RWPE1 (cell line): ENCODE results near the gene FREM3.

Source experiments
- CTCF ChIA-PET: fragments of 350-600 bp; sonication (Branson Sonifier 250); formaldehyde crosslinking; extraction: SDS; loops from one replicate; lab custom pipeline; 2021; lab: Yijun Ruan, JAX
- POLR2A ChIA-PET: fragments of 400-600 bp; formaldehyde crosslinking; extraction: SDS; loops from one replicate; lab custom pipeline; 2020; ENCODE audit warnings: antibody characterized with exemption; ENCODE audit not compliant: low non-redundant PET; lab: Yijun Ruan, JAX
- DNase-seq: peaks from one replicate; pipeline ENCODE4 v3.0.0; 2012; ENCODE audit warnings: low spot score
- H3K27ac ChIP-seq: fragments of 450-650 bp; 2 replicates; pipeline ENCODE4 v1.5.1; 2017
- CTCF ChIP-seq: fragments of 450-650 bp; conservative IDR thresholded peaks from 2 replicates; pipeline ENCODE4 v1.5.1; 2017; ENCODE audit warnings: low read depth, mild to moderate bottlenecking

Gene FREM3

DNA sequence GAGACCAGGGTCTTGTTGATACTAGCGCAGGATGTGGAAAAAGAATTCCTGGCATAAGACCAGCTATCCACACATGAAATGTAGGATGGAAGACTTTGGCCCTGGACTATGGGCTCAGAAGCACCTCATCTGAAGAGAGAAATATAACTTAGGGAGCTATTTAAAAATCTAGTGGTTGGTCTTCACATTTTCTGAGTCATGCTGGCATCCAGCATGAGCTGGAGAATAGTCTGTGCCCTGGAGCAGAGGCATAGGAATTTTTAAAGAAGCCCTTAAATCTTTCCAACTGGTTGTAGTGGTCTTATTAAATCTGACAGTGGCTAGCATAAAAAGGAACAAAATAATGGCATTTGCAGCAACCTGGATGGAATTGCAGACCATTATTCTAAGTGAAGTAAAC lies 100.6 kb downstream of the FREM3 start:
- no peak for DNase-seq
- no peak for TF ChIP-seq CTCF
- POLR2A ChIA-PET: no interaction called here
- H3K27ac ChIP-seq: no peak overlapping the region
- CTCF ChIA-PET: no interaction called here

GRCh38 chr4:143598816-143599215 lies 101.7 kb downstream of the FREM3 start:
- CTCF ChIA-PET: no interaction called here
- H3K27ac ChIP-seq: no peak overlapping the region
- TF ChIP-seq CTCF: no peak
- POLR2A ChIA-PET: no interaction called here
- no peak for DNase-seq

GRCh38 chr4:143597276-143597675 lies 103.2 kb downstream of the FREM3 start:
- H3K27ac ChIP-seq: no peak overlapping the region
- DNase-seq: no peak
- CTCF ChIA-PET: no interaction called here
- TF ChIP-seq CTCF: no peak
- POLR2A ChIA-PET: no interaction called here

DNA sequence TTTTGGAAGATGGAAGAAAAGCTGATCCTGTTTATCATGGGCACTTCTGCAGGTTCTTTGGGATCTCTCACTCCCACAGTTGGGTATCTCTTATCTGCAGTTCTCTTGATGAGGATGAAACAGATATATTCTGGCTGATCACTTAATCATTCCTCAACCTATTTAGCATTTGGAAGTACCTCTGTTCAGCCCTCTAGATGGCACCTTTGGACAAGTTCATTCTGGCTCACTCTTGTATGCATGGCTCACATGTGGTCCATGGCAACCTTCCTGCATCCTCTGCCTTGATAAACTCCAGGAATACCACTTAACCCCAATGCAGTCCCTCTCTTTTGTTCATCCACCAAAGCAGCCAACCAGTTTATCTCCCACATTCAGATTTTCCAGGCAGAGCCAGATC lies 112.8 kb downstream of the FREM3 start:
- H3K27ac ChIP-seq: no peak overlapping the region
- ChIA-PET POLR2A (no interaction called here), CTCF (no interaction called here)
- TF ChIP-seq CTCF: no peak
- no peak for DNase-seq

- POLR2A ChIA-PET: no interaction called here
- no peak overlapping the region for H3K27ac ChIP-seq
- TF ChIP-seq CTCF: no peak
- CTCF ChIA-PET: no interaction called here
- no peak for DNase-seq
These were observed 114.4 kb downstream of the FREM3 start for GRCh38 chr4:143586080-143586479.

- DNase-seq: no peak
- CTCF ChIA-PET: no interaction called here
- POLR2A ChIA-PET: no interaction called here
- no peak for TF ChIP-seq CTCF
- no peak overlapping the region for H3K27ac ChIP-seq
These were observed 114.9 kb downstream of the FREM3 start for GRCh38 chr4:143585548-143585947.
